A673 (cell line): ENCODE results near the gene RBM17.

Experiments
- EZH2 ChIP-seq: fragments of 200-600 bp; sonication (generic); IDR thresholded peaks from 2 replicates; pipeline ENCODE4 v1.6.1; 2017; ENCODE audit warnings: borderline replicate concordance, low read depth, mild to moderate bottlenecking, mixed read lengths, antibody characterized with exemption, low read length; ENCODE audit not compliant: poor library complexity, severe bottlenecking
- TF ChIP-seq, protein P1 (sequence below): fragments of 300-800, 200-600 bp; sonication (generic); conservative IDR thresholded peaks from 2 replicates; pipeline ENCODE4 v1.5.1; 2017; ENCODE audit warnings: low read depth, mild to moderate bottlenecking, antibody characterized with exemption, low read length, moderate library complexity, mixed read lengths

- TF ChIP-seq, protein P1, sequence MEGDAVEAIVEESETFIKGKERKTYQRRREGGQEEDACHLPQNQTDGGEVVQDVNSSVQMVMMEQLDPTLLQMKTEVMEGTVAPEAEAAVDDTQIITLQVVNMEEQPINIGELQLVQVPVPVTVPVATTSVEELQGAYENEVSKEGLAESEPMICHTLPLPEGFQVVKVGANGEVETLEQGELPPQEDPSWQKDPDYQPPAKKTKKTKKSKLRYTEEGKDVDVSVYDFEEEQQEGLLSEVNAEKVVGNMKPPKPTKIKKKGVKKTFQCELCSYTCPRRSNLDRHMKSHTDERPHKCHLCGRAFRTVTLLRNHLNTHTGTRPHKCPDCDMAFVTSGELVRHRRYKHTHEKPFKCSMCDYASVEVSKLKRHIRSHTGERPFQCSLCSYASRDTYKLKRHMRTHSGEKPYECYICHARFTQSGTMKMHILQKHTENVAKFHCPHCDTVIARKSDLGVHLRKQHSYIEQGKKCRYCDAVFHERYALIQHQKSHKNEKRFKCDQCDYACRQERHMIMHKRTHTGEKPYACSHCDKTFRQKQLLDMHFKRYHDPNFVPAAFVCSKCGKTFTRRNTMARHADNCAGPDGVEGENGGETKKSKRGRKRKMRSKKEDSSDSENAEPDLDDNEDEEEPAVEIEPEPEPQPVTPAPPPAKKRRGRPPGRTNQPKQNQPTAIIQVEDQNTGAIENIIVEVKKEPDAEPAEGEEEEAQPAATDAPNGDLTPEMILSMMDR = no peak
- no peak for TF ChIP-seq EZH2
Observed at GRCh38 chr10:6097063-6097462, 8.2 kb downstream of the RBM17 start.
